ENCODE data around the gene ANKMY1.

Gene ANKMY1

DNA sequence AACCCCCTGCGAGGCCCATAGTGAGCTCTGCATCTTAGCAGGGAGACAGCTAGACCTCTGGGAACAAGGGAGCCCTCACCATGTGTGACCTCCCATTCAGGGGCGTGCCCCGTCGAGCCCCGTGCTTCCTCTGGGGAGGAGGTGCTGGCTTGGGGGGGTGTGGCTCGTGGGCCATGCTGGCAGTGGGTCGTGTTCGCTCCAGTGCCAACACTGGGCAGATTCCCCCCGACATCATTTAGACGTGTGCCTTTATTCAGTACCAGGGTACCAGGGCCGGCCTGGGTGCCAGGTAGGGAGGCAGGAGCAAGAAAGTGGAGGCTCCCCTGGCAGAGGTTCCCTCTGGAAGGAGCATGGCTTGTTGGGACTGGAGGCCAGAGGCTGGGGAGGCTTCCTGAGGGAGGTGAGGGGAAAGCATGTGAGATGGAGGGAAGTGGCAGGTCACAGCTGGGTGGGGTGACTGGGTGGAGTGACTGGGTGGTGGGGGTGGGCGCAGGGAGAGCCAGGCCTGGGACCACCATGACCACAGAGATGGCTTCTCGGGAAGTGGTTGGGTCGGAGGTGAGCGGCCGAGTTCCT is 107.2 kb downstream of the ANKMY1 start:
- no peak for DNase-seq (ENCODE audit: low read depth in 2 of 2, low spot score in 1 of 2)

GRCh38 chr2:240449764-240450531 is 107.8 kb downstream of the ANKMY1 start:
- no peak for DNase-seq (ENCODE audit: low read depth in 2 of 2, low spot score in 1 of 2)

DNA sequence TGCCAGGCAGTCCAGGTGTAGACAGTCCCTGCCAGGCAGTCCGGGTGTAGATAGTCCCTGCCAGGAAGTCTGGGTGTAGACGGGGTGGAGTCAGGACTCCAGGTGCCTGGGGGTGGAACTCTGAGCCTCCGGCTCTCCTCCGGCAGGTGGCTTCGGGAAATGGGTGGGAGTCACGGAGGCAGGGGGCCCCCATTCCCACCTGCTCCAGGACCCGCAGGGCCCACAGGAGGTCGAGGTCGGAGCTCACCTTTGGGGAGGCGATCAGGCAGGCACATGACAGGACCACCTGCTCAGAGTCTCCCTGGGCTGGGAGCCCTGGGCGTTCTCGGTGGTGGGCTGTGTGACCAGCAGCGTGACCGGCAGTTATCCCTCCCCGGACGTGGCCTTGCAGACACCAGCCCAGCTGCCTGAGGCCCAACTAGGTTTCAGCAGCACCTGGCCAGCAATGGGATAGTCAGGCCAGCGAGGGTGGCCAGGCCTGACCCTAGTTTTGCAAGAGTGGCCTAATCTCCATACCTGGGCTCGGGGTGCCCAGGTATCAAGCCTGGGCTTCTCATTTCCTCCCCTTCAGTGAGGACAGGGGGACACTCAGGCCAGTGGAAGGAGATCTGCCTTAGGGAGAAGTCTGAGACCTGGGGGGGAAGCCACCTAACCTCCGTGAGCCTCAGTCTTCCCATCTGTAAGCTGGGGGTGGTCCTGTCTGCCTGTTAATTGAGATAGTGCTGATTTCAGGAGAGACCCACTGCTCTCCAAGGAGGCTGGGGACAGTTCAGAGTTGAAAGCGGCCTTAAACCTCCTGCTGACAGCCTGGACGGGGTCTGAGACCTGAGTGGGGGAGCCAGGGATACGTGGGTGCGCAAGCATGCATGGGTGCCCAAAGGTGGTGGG is 109.2 kb downstream of the ANKMY1 start:
- no peak for DNase-seq (ENCODE audit: low read depth in 2 of 2, low spot score in 1 of 2)

DNA sequence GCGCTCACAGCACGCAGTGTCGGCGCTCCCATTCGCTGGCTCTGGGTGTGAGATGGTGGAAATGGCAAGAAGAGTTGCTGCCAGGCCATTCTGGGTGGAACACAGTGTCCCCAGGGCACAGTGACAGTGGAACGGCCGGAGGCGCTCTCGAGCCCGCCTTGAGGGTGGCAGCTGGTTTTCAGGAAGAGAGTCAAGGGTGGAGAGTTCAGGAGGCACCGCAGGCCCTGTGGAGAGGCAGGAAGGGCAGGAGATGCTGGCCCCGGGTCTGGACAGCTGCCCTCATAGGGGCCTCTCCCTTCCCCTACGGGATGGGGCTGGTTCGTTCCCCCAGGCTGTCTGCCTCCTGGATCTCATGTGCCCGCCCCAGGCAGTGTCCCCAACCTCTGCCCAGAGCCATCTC is 109.9 kb downstream of the ANKMY1 start:
- no peak for DNase-seq (ENCODE audit: low read depth in 2 of 2, low spot score in 1 of 2)

- DNase-seq (ENCODE audit: low read depth in 2 of 2, low spot score in 1 of 2) = no peak
Measured at GRCh38 chr2:240447331-240447730, 110.5 kb downstream of the ANKMY1 start.

DNA sequence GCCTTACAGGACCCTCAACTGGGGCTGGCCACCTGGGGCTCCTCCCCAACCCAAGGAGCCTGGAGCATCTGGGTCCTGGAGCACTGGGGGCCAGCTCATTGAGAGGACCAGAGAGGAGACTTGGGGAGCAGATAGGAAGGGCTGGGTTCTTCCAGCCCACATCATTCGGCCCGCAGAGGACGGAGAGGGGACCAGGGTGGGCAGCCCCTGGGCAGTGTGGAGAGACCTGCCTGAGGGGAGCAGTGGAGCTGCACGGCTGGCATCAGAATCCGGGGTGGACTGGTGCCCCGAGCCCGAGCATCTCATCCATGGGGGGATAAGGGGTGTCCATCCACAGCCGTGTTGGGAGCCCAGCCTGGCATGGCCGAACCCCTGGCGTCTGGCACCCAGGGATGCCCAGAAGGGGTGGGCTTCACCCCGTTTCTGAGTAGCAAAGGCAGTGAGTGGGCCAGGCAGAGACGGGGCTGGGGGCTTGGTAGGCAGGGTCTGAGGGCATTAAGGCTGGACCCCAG is 111.1 kb downstream of the ANKMY1 start:
- DNase-seq (ENCODE audit: low read depth in 2 of 2, low spot score in 1 of 2) = no peak

DNA sequence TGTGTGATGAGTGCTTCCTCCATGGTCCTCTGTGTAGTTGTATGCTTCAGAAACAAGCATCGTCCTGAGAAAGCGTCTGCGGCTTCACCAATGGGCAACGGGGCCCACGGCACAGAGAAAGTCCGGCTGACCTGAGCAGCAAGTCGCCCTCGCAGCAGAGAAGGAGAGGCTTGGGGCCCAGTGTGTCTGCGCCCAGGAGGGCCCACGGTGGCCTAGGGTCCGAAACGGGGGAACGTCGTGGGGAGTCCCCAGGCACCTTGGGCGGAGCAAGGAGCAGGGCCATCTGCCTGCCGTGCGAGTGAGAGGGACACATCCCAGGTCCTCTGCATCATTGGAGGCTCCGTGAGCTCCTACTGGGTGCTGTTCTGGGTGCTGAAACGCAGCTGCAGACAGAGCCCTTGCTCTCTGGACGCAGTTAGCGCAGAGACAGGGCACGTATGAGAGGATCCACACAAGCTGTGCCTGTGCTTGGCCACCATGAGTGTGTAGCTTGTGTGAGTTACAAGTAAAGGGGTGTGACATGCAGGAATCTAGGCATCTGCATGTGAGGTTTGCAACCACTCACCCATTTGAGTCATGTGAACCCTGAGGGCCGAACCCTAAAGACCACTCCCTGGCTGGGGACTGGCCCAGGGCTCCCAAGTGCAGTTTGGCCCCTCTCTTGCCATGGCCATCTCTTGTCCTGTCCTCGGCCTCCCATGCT is 111.7 kb downstream of the ANKMY1 start:
- DNase-seq (ENCODE audit: low read depth in 2 of 2, low spot score in 1 of 2) = no peak

DNA sequence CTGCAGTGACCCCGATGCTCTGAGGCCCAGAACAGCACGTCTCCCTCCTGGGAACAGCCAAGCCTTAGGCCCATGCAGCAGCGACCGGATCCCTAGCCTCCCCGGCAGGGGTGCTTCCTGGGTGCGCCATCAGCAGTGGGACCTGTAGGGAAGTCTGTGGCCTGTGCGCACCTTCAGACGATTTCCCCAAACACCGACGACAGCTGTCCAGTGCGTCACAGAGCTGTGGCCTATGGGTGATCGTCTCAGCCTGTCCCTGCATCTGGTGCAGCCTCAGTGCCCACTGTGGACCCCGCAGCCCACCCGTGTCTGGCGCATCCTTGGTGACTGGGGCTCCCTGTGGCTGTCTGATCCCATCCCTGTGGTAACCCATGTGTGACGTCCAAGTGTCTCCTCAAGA is 113.3 kb downstream of the ANKMY1 start:
- DNase-seq (ENCODE audit: low read depth in 2 of 2, low spot score in 1 of 2) = no peak

DNA sequence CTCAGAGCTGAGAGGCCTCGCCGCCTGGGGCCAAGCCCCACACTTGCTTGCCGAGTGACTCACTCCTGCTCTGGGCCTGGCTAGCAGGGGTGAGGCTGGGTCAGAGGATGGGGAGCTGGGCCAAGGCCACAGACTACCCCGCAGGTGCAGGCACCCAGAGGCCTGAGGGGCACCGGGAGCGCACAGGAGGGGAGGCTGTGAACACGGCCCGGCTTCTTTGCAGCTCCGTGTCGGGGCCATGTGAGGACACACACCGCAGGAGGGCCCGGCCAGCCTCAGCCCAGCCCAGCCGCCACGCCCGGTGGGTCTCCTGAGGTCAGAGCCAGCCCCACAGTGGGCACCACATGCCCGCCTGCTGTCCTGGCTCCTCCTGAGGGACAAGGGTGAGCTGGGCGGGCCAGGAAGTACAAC is 113.9 kb downstream of the ANKMY1 start:
- no peak for DNase-seq (ENCODE audit: low read depth in 2 of 2, low spot score in 1 of 2)

GRCh38 chr2:240442891-240443715 is 114.7 kb downstream of the ANKMY1 start:
- DNase-seq (ENCODE audit: low read depth in 2 of 2, low spot score in 1 of 2) = no peak

DNA sequence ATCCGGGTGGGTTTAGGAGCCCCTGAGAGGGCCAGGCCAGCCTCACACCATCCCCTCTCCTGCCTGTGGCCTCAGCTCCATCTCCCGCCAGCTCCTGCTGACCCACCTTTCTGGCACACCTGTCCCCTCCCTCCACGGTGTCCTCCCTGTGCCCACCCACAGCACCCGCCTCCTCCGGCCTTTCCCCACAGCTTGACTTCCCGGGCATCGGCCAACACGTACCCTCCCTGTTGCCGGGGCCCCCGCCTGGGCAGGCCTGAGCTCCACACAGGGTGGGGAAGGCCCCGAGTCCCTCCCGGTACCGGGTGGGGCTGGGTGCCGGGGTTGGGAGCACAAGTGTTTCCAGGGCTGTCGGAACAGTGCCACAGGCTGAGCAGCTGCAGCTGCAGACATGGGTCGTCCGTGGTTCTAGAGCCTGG is 115.8 kb downstream of the ANKMY1 start:
- DNase-seq (ENCODE audit: low read depth in 2 of 2, low spot score in 1 of 2) = no peak

DNA sequence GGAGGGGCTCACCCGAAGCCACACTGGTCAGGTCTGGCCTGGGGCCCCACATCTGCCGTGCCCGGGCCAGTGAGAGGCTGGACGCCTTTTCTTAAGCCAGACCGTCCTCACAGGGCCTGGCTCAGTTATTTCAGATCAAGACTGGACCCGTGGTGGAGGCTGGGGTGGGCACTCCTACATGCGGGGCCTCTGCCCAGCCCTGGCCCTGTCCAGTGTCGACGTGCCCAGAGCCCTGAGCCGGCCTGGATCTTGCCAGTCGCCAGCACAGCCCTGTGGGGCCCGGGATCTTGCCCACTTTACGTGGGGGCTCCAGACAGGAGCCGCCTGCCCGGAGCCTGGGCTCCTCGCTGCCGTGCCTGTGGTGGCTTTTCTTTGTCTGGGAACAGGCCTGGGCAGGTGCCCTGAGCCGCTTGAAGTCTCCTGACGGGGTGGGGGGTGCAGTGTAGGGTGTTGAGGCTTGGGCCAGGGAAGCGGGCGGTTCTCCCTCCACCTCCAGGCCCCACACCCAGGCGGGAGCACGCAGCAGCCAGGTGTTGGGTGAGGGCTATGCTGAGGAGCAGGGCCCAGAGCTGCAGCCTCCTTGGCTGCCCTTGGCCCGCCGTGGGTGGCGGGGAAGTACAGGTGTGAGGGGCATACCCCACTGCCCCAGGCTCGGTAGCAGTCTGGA is 116.3 kb downstream of the ANKMY1 start:
- DNase-seq (ENCODE audit: low read depth in 2 of 2, low spot score in 1 of 2) = no peak

GRCh38 chr2:240440704-240441320 is 117.0 kb downstream of the ANKMY1 start:
- no peak for DNase-seq (ENCODE audit: low read depth in 2 of 2, low spot score in 1 of 2)

DNA sequence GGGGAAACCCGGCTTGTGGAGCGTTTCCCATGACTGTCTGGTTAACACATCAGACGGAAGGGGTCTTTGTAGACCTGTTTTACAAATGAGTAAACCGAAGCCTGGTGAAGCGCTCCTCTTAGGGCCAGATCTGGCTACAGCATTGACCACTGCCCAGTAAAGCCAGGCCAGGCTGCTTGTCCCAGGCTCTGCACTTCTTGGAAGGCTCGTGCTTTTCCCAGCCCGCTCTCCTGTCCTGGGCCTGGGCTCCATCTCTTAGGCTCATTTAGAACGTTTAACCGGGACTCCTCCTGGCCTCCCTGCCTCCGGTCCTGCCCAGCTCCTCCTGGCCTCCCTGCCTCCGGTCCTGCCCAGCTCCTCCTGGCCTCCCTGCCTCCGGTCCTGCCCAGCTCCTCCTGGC is 117.5 kb downstream of the ANKMY1 start:
- no peak for DNase-seq (ENCODE audit: low read depth in 2 of 2, low spot score in 1 of 2)

DNA sequence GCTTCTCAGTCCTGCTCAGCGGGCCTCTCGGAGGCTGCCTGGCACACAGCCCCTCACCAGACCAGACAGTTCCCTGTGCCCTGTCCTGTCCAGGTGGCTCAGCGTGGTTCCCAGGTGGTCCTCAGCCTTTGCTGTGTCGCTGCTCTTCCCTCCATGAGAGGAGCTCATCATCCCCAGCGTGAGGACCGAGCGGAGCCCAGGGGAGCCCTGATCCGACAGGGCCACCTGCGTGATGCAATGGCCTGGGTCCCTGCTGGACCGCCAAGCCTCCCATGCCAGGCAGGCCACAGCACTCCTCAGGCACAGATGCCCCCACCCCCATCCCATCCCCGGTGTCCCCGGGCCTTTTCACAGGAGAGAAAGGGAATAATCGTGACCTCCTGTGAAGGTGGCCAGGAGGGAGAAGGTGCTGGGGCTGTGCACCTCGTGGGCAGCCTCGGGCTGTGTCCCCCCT is 118.1 kb downstream of the ANKMY1 start:
- no peak for DNase-seq (ENCODE audit: low read depth in 2 of 2, low spot score in 1 of 2)

GRCh38 chr2:240438810-240439697 is 118.7 kb downstream of the ANKMY1 start:
- no peak for DNase-seq (ENCODE audit: low read depth in 2 of 2, low spot score in 1 of 2)

DNA sequence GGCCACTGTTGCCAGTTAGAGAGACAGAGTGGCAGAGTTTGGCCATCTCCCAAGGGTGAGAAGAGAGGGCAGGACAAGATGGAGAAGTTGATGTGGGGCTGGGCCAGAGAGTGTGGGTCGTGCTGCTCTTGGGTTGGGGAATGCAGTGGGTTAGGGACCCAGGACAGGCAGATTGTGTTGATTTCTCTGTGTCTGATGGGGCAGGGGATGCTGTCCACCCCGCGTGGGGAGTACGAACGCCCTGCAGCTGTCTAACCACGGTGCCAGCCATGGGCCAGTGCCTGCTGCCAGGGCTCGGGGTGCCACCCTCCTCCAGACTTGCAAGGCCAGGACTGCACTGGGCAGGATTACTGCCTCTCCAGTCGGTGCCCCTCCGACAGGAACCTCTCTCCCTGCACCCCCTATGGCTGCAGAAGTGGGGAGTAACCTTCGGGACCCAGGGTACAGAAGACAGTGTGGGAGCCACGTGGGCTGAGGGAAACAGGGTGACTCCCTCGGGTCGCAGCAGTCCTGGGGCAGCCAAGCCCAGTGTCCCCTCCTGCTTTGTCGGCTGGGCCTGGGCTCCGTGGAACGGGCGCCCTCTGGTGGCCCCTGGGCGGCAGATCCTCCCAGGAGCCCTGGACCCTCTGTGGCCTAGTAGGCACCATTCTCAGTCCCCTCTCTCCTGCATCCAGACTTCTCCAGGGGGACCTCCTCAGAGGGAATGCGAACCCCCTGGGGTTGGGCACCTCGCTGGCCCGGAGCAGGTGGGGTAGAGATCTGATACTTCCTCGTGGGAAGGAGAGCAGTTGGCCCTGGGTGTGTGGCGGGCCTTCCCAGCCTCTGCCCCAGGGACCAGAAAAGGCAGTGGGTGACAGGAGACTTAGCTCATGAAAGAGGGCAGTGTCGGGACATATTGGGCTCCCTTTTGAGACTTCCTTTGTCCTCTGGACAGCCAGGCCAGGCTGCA is 119.7 kb downstream of the ANKMY1 start:
- peak in 1 of 2 donors; percentile 31 for DNase-seq (ENCODE audit: low read depth in 2 of 2, low spot score in 1 of 2)
